GM18526 (cell line): ENCODE measurements around the gene RBFOX2.

Experiments used
- POLR2A ChIP-seq: IDR thresholded peaks from 3 replicates; pipeline ENCODE4 v1.6.1; 2011; ENCODE audit not compliant: insufficient read length; ENCODE audit errors: extremely low read depth

Gene RBFOX2

DNA sequence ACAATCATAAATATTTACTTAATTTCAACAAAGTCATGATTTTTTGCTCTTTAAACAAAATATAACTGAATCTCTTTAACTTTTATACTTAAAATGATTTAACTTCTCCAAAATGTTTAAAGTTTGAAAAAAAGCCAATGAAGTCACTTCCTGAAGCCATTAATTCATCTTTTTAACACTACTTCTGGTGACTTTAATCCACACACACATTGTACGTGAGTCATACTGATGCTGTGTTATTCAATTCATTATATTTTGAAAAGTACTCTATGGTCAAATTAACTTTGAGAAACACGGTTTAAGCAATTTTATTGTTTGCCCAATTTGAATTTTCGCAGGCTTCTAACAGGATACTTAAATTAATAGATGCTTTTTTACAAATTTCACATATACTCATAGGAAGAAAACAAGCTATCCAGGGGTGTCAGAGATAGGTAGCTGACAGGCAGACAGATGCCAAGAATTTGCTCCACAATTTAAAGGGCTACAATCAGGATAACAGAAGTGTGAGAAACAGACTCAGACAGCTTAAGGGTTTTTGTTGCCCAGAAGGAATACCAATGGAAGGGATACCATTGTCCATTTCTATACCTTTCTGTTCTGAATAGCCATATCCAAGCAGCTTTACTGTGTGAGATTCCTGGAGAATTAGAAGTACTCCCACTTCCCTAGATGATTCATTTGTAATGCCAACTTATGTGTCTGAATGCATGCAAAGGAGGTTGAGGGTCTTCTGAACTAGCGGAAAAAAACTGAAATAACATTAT, 118.4 kb downstream of the RBFOX2 start:
- TF ChIP-seq POLR2A = no peak

DNA sequence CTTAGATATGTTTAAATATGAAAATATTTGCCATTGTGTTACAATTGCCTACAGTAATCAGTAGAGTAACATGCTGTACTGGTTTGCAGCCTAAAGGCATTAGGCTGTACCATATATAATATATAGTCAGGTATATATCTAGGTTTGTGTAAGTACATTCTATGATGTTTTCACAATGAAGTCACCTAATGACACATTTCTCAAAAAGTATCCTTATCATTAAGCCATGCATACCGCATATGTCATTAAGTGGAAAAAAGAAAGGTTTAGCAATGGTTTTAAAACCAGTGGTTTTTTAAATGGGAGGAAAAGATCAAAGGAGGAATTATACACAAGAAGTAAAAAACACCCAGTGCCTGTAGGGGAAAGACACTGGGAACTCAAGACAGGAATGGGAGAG, 122.7 kb downstream of the RBFOX2 start:
- no peak for TF ChIP-seq POLR2A

- TF ChIP-seq POLR2A = no peak
These were observed 123.9 kb downstream of the RBFOX2 start for GRCh38 chr22:35904752-35905151.

GRCh38 chr22:35904336-35904692, 124.3 kb downstream of the RBFOX2 start:
- TF ChIP-seq POLR2A = no peak

DNA sequence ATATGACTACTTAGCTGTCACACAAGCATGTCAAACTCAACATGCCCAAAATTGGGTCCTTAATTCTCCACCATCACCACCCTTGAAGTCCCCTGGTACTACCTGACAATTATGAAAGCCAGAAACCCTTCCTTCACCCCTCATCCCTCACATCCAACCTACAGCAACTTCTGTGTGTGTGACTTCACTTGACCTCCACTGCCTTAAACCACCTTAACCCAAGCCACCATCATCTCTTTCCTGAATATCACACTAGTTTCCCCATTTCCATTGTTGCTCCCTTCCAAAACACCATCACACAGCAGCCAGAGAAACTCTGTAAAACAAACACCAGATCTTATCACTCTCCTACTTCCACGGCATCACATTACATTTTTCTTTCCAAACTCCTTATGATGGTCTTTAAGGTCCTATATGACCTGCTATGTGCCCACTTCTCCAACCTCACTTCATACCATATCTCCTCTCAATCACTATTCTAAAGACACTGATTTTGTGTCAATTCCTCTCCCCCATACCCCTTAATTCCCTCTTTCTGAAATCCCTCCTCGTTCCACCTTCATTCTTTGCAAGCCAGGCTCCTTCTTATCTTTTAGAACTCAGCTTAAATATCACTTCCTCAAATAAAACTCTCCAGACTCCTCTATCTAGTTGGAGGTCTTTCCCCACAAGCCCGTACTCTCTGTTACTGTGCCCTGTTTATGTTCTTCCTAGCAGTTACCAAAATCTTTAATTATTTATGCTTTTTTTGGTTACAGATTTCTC, 124.9 kb downstream of the RBFOX2 start:
- no peak for TF ChIP-seq POLR2A

- no peak for TF ChIP-seq POLR2A
These were observed 128.0 kb downstream of the RBFOX2 start for GRCh38 chr22:35900483-35901168.

GRCh38 chr22:35899736-35900135, 128.9 kb downstream of the RBFOX2 start:
- TF ChIP-seq POLR2A = no peak

GRCh38 chr22:35896111-35896705, 132.4 kb downstream of the RBFOX2 start:
- no peak for TF ChIP-seq POLR2A

DNA sequence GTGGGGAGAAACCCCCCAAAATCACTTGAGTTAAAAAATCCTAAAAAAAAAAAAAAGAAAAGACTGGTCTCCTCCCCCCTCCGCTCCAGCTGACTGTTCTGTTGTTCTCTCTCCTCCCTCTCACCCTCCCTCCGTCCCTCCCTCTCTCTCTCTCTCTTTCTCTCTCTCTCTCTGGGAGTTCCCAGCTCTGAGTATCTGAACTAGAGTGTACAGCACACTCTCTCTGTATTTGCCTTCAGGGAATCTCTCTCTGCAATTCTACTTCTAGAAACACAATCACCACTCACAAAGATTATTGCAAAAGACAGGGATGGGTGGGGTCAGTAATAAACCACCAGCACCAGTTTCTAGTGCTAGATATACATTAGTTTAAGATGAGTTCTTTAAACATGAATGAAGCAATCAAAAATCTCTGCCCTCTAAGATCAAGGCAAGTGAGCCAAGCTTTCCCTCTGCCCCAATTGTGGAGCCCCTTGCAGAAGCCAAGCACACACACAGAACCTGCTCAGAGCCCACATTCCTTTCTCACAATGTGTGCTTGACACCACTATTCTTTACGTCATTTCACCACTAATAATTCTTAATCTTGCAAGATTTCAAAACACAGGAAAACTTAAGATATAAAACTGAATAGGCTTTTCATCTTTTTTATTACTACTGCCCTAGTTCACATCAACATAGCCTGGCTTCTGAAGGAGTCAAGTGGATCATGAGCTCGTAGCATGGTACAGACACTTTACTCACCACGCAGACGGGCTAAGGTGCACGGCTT, 133.5 kb downstream of the RBFOX2 start:
- no peak for TF ChIP-seq POLR2A

DNA sequence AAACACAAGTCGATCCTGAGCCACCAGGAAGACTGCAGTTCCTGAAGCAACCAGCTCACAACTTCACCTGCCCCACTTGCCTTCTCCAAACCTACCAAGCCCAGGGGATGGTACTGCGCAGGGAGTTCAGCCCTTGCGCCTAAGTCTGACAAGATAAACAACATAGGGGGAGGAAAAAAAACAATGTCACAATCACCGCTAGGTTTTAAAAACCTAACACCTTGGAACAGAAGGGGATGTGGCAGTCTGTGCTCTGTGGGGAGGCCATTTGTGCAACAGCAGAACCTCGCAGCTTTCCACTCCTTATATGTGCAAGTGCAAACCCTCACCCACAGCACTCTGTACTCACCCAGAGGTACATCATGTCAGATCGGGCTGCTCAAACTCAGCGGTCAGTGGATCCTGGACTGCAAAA, 134.2 kb downstream of the RBFOX2 start:
- no peak for TF ChIP-seq POLR2A

DNA sequence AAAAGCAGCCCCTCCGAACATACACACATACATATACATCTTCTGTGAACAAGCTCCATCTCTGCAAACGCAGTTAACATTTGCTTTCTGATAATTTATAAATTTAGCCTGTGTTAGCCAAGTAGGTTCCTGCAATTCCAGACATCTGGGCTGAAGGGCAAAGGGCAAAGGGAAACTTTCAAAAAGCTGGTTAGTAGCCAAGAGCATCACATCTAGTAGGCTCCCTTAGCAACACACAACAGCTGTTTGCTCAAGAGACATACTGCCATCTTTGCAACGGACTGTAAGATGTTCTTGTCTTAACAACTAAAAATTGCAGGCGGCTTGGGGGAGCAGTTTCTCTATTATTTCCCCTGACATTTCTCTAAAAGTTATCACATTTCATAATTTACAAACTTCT, 134.9 kb downstream of the RBFOX2 start:
- TF ChIP-seq POLR2A = no peak

DNA sequence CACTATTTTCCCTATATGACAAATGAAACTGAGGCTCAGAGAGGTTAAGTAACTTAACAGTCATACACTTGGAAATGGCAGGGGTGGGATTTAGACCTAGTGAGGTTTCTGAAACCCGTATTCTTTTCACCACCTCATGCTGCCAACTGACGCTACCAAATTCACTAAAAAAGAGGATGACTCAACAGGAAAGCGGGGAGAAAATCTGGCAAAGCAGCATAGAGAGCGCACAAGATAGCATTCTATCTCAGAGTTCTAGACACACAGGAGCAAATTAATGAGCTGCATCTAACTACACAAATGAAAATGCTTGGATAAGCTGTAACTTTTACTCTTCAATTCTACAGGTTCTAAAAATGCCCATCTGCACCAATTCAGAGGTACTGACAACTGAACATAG, 136.4 kb downstream of the RBFOX2 start:
- TF ChIP-seq POLR2A = no peak

GRCh38 chr22:35891442-35891841, 137.2 kb downstream of the RBFOX2 start:
- TF ChIP-seq POLR2A = no peak

GRCh38 chr22:35889071-35889470, 139.6 kb downstream of the RBFOX2 start:
- TF ChIP-seq POLR2A = no peak
